HG02970 (cell line): ENCODE results near the gene MMP20.
"Not testable (repeated sequence)": the region's sequence is repeated elsewhere in the genome, so short reads cannot be mapped to it uniquely, and the experiment has no call there.

Experiments
- ATAC-seq: cut with Tn5 transposase; IDR thresholded peaks from one replicate; pipeline ENCODE4 v1.9.1; 2021; ENCODE audit warnings: mild to moderate bottlenecking, moderate library complexity, moderate number of reproducible peaks; ENCODE audit not compliant: unreplicated experiment, low FRiP score

MMP20 gene, protein sequence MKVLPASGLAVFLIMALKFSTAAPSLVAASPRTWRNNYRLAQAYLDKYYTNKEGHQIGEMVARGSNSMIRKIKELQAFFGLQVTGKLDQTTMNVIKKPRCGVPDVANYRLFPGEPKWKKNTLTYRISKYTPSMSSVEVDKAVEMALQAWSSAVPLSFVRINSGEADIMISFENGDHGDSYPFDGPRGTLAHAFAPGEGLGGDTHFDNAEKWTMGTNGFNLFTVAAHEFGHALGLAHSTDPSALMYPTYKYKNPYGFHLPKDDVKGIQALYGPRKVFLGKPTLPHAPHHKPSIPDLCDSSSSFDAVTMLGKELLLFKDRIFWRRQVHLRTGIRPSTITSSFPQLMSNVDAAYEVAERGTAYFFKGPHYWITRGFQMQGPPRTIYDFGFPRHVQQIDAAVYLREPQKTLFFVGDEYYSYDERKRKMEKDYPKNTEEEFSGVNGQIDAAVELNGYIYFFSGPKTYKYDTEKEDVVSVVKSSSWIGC

DNA sequence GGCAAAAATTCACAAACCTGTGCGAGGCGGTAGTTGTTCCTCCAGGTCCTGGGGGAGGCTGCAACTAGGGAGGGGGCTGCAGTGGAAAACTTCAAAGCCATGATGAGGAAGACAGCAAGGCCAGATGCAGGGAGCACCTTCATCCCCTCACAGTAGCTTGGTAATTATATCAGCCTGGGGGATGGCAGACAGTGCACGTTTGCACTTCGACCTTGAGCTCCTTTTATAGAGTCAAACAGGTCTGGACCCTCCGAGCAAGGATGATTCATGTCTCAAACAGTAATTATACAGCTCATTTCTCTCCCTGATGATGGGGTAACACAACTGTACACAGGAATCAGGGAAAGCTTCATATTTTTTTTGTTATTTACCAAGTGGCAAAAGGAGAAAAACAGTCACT, at the start of gene MMP20:
TSS of gene MMP20 (minus strand) at position 156 of the 400 bp plus-strand sequence. CDS start at position 143, 13 bp downstream.
- ATAC-seq, result no peak

DNA sequence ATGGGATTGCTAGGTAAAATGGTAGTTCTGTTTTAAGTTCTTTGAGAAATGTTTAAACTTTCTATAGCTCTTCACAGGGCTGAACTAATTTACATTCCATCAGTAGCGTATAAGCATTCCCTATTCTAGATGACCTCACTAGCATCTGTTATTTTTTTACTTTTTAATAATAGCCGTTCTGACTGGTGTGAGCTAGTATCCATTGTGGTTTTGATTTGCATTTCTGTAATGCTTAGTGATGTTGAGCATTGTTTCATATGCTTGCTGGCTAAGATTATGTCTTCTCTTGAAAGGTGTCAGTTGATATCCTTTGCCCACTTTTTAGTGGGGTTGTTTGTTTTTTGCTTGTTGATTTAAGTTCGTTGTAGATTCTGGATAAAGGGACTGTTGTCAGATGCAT, 44.5 kb upstream of the MMP20 start:
- ATAC-seq, result no peak

DNA sequence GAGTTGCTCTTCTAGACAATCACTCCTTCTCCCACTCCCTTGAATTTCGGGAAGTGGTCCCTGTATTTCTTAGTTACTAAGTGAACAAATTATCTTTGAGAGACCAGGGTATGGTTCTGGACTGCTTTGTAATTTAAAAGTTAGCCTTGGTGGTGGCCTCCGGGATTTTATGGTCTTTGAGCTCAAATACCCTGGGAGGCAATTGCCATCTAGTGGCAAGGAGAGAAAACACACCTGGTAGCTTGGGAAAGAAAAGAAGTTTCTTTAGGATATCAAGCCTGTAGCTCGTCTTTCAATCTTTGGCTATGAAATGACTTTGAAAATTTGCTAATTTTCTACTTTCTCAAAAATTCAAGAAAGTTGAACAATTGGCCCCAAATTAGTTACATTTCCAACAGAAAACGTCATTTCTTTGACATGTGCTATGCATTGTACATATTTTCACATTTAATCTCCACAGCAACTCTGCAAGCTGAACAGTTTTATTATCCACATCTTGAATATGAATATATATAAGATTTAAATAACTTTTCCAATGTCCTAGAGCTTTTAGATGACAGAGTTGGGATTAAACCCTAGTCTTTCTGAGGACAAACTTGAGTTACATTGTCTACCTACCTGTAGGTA, 41.3 kb upstream of the MMP20 start:
- ATAC-seq, result peak; percentile 47

DNA sequence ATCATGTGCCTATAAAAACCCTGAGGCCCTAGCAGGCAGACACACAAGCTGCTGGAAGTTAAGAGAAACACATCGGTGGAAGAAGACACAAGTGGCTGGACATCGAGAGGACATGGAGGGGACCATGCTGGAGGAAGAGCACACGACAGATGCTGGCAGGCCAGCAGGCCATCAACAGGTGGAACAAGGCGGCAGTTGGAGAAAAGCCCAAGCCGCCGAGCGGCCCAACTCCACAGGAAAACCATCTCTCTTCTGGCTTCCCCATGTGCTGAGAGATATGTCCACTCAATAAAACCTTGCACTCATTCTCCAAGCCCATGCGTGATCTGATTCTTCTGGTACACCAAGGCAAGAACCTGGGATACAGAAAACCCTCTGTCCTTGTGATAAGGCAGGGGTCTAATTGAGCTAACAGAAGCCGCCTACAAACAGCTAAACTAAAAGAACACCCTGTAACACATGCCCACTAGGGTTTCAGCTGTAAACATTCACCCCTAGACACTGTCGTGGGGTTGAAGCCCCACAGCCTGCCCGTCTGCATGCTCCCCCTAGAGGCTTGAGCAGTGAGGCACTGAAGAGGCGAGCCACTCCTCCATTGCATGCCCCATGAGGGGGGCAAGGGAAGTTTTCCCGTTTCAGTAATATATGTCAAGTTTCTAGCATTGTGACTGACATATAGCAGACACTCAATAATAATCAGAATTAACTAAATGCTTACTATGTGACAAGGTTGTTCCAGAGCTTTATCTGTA, 39.0 kb upstream of the MMP20 start:
- ATAC-seq, result no peak

DNA sequence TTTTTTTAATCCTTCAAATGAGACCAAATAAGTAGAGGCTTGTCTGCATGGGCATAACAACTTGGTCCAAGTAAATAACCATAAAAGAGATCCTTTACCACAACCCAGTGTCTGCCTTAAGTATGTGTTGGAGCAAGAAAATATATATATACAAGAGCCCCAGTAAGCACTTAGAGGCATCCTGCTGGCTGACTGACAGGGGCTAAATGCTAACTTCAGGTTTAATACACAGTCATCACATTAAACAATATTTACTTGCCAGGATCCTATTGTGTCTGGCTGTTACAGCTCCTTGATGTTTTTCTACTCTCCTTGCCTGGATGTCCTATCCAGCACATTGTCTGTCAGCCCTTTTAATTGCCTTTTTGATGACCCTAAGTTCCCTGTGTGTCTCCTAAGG, 37.5 kb upstream of the MMP20 start:
- no peak for ATAC-seq

DNA sequence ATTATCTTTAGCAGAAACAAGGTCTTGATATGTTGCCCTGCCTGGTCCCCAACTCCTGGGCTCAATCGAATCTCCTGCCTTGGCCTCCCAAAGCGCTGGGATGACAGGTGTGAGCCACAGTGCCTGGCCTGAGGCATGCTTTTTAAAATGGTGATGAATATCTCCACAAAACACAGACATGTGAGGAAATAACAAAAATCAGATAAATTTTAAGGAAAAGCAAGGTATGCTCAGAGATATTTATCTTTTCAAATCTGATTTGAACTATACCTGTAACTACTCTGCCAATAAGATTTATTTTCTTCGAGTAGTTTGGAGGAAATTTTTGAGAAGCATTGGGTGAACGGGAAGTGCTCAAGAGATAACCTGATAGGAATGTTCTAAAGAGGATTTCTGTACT, 35.9 kb upstream of the MMP20 start:
- no peak for ATAC-seq

DNA sequence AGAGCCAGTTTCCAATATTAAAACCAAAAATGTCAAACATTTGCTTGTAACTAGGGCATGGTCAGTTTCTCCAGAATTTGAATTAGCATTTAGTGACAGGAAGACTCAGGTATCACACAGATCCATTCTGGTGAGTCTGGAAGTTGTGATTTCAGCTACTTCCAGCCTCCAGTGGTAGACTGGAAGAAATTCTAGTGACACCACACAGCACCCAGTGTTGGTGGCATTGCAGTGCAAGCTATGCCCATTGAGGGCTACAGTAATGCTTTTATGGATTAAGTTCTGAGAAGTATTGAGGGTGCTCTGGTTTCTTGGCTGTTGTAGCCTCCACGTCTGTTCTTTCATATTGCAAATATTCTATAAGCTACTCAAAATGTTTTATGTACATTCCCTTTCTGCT, 31.4 kb upstream of the MMP20 start:
- ATAC-seq, result no peak

DNA sequence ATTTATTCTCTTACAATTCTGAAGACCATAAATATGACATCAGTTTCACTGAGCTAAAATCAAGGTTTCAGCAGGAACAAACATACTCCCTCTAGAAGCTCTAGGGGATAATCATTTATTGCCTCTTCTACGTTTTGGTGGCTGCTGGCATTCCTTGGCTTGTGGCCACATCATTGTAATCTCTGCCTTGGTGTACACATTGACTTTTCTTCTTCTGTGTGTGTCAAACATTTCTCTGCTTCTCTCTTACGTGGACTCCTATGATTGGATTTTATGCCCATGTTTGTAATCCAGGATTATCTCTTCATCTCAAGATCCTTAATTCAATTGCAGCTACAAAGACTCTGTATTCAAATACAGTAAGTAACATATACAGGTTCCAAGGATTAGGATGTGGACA, 30.4 kb upstream of the MMP20 start:
- no peak for ATAC-seq

DNA sequence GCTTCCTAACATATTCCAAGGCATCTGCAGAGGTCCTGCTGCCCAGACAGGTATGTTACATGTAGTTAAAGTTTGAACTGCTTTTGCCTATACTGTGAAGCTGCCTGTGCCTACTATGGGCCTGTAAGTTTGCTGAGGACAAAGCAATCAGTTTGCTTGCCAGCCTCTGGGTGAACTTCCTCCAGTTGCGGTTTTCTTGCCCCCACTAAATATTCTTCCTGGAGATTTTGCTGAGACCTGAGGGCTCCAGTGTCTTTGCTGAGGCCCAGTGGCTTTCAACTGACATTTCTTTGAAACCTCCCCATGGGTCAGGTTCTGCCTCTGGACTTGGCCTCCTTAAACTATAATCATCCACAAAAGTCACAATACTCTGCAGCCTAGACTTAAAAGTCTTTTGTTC, 29.6 kb upstream of the MMP20 start:
- ATAC-seq, result no peak

DNA sequence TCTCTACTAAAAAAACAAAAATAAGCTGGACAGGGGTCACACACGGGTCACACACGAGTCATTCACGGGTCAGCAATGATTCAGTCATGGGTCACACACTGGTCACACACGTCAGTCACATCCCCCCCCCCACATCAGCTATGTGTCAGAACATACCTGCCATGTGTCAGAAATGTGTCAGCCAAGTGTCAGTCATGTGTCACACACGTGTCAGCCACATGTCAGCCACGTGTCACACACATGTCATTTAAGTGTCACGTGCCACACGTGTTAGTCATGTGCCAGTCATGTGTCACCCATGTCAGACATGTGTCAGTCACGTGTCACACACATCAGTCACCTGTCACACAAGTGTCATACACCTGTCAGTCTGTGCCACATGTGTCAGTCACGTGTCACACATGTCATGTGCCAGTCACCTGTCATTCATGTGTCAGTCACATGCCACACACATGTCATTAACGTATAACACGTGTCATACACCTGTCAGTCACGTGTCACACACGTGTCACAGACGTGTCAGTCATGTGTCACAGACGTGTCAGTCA, 28.7 kb upstream of the MMP20 start:
- ATAC-seq, result no peak

DNA sequence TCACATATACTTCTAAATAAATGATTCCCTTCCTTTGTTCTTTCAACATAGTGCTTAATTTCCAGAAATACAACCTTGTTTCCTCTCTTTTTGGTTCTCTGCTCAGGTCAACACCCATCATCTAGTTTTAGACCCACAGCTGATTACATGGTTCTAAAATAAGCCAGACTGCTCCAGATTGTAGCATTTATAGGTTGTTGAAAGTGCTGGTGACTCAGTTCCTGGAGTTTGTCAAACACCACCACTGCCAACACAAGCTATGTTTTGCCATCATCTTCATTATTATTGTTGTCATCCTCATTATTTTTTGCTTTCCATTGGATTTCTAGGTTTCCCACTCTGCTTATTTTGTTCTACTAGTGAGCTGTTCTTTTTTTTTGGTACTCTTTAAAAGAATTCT, 22.3 kb upstream of the MMP20 start:
- no peak for ATAC-seq

DNA sequence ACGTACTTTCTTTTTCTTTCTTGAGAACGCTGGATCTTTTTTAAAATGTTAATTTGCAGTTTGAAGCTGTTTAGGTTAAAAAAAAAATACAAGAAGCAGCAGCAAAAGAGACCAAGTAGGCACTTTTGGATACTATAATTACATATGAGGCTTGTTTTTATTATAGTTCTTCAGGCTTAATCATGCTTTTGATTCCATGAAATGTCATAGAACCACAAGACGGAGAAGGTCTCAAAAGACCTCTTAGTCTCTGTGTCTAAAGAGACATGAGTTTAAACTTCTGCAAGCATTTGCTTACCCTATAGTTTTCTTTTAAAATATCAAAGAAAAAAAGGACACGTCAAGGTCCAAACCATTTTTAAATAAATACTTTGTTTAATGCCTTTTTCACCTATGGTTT, 18.8 kb upstream of the MMP20 start:
- no peak for ATAC-seq

DNA sequence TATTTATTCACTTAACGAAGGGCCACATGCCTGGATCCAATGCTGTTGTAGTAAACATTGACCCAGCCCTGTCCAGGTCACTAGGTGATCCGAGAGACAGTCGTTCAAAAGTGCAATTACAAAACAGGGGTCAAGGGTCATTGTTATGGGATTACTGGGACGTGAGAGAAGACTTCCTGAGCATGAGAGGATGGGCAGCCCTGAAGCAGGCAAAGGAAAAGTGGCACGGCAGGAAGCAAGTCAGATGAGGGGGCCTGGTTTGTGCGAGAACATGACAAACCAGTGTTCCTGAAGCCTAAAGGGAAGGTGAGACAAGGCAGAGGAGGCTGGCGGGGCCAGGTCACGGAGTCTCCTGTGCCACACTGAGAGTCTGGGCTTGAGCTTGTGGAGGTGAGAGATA, 15.8 kb upstream of the MMP20 start:
- no peak for ATAC-seq

DNA sequence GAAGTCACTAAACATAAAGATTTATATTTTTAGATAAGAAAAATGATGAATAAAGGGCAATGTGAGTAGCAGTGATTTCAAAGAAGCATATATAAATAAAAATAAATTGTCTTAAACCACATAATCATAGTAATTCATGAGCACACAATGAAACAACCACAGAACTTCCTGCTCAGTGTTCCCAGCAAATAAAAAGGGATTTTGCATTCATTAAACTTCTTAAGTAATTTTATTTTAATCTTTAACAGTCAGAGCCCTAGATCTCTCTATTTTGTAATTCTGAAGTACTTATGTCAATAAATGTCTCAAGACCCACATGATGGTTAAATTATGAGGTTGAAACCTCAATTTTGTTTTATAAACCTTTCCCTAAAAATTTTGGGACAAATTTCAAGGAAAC, 14.5 kb upstream of the MMP20 start:
- no peak for ATAC-seq

DNA sequence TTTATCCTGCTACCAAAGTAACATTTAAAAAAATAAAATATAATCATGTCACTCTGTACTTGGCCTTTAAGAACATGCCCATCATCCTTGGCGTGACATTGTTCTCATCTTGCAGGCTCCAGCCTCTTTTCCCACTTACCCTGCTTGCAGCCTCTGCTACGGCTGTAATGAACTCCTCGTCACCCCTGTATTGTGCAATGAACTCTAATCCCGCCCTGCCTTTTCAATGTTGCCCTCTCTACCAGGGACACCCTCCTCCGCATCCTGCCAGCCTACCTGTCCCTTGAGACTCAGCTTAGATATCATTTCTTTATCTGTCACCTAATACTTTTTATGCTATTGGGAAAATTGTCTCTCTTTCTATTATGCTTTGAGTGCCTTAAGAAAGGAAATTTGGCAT, 12.6 kb upstream of the MMP20 start:
- no peak for ATAC-seq

DNA sequence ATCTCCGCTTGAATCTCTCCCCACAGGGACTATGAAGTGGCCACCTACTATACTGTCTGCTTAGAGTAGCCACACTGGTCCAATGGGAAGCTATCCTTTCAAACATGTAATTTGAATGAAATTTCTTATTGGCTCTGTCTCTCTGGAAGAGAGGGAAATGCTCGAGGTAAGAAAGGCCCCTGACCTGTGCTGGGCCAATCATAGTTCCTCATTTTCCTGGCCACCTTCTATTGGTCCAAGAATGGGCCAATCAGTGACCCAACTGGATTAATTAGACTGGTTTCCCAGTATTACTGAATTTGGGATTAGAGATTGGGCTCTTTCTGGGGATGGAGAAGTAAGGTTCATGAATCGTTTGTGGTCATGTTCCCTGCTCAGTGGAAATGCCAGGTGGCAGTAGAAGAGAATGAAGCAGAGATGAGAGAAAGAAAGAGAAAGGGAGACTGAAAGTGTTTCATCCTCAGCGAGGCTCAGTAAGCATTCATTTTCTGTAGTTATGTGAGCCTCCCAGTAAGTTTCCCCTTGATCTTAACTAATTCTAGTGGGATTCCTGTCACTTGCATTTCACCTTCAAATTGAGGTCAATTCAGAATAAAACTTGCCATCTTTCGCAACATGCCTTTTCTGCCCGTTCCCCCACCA, 8.4 kb upstream of the MMP20 start:
- ATAC-seq, result no peak

DNA sequence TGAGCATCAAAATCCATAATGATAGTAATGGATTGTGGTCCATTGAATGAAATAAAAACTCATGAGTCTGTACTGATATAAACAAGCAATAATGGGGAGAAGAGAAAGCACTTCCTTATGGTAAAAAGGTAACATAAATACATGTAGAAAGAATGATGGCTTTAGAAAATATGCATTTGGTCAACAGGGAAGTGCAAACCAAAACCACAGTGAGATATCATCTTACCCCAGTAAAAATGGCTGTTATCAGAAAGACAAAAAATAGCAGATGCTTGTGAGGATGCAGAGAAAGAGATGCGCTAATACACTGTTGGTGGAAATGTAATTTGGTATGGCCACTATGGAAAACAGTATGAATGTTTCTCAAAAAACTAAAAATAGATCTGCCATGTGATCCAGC, 6.9 kb upstream of the MMP20 start:
- no peak for ATAC-seq

DNA sequence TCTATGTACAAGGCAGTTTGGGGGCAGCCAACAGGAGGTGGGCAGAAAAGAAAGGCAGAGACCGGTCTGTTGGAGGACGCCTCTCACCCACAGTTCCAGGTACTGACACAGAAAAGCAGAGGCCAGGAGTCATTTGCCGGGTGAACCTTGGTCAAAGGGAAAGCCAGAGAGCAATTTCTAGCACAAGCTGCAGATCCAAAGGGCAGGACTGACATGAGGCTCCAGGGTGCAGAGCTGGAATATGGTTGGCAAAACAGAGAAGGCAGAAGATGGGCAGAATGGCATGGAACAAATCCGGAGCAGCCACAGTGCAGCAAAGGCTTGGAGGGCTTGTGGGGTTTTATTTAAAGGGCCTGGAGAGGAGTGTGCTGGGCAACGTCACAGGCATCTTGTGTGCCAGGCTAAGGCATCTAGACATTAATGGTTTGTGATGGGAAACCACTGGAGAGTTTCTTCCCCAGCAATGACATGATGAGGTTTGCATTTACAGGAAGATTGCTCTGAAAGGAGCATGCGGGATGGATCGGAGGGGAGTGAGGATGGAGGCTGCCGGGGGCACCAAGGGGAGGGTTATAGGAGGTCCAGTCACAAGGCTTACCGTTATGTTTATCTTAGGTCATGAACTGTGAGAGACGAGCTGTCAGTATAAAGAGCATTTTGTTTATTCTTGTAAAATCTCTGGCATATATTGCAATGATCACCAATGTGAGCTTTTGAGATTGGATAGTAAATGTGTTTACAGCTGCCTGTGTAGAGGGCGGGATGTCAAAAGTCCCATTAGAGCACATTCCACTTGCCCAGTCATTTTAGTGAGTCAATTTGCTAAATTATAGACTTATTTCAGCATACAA, 5.7 kb upstream of the MMP20 start:
- ATAC-seq, result no peak

DNA sequence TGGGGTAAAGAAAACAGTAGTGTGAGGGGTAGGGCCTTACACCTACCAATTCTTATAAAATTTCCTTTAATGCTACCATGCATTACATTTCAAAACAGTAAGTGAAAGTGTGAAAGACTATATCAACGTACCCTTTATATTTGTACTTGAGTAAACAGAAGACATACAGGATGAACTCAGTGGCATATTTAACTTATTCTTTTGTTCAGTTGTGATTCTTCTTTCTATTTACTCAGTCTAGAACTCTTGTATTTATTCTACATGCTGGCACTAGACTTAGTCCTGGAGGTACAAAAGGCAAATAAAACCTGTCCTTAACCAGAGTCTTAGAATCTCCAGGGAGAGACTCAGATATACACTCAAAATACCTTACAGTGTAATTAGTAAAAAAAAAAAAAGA, 4.8 kb upstream of the MMP20 start:
- ATAC-seq, result not testable (repeated sequence)

DNA sequence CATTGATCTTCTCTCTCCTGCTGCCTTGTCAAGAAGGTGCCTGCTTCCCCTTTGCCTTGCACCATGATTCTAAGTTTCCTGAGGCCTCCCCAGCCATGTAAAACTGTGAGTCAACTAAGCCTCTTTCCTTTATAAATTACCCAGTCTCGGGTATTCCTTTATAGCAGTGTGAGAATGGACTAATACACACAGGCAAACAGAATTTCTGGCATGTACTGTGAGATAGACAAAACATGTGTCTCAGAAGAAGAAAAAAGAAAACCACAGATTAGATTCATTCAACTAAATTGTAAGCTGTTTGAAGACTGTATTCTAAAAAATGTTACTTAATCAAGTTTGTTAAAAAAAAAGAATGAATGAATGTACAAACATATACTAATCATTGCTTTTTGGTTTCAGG, 1.5 kb upstream of the MMP20 start:
- ATAC-seq, result no peak
